SK-N-SH treated with all-trans-retinoic acid at 6 μM for 48 hours (cell line): ENCODE data around the gene ZBTB4.

Experiments
- ATAC-seq: fragments of 200-7000 bp; cut with Tn5 transposase; 3 replicates; pipeline ENCODE4 v1.9.1; 2020; ENCODE audit warnings: mild to moderate bottlenecking, moderate library complexity
- ARNTL ChIP-seq: fragments of 450-650 bp; formaldehyde crosslinking; IDR thresholded peaks from 2 replicates; pipeline ENCODE4 v1.5.0; 2020; ENCODE audit warnings: low read depth, mild to moderate bottlenecking, moderate library complexity, borderline replicate concordance
- CREB5 ChIP-seq: fragments of 250-450 bp; sonication (Bioruptor Pico); IDR thresholded peaks from 2 replicates; pipeline ENCODE4 v1.5.1; 2020; ENCODE audit warnings: low read depth, mild to moderate bottlenecking, moderate library complexity
- CSDC2 ChIP-seq: fragments of 250-450 bp; sonication (Bioruptor Pico); IDR thresholded peaks from 2 replicates; pipeline ENCODE4 v1.5.0; 2020; ENCODE audit warnings: mild to moderate bottlenecking, moderate library complexity
- ESRRG ChIP-seq: fragments of 250-450 bp; sonication (Bioruptor Pico); IDR thresholded peaks from 2 replicates; pipeline ENCODE4 v1.6.1; 2021; ENCODE audit warnings: mild to moderate bottlenecking
- GLIS3 ChIP-seq: fragments of 250-450 bp; sonication (Bioruptor Pico); IDR thresholded peaks from 2 replicates; pipeline ENCODE4 v1.5.0; 2020; ENCODE audit warnings: mild to moderate bottlenecking, moderate library complexity
- ISL1 ChIP-seq: fragments of 250-450 bp; sonication (Bioruptor Pico); IDR thresholded peaks from 2 replicates; pipeline ENCODE4 v2.1.2; 2022; ENCODE audit warnings: mild to moderate bottlenecking, moderate library complexity
- OSR1 ChIP-seq: fragments of 250-450 bp; sonication (Bioruptor Pico); IDR thresholded peaks from 2 replicates; pipeline ENCODE4 v1.8.0; 2022; ENCODE audit warnings: moderate library complexity, mild to moderate bottlenecking, inconsistent platforms
- PPARA ChIP-seq: fragments of 250-450 bp; sonication (Bioruptor Pico); IDR thresholded peaks from 2 replicates; pipeline ENCODE4 v1.5.0; 2020; ENCODE audit warnings: mild to moderate bottlenecking, borderline replicate concordance
- RARB ChIP-seq: fragments of 250-450 bp; sonication (Bioruptor Pico); IDR thresholded peaks from 2 replicates; pipeline ENCODE4 v1.8.0; 2021; ENCODE audit warnings: mild to moderate bottlenecking, moderate library complexity
- SNAI2 ChIP-seq: fragments of 250-450 bp; sonication (Bioruptor Pico); IDR thresholded peaks from 2 replicates; pipeline ENCODE4 v1.5.0; 2020; ENCODE audit warnings: mild to moderate bottlenecking, moderate library complexity
- TCF4 ChIP-seq: fragments of 250-450 bp; sonication (Bioruptor Pico); IDR thresholded peaks from 2 replicates; pipeline ENCODE4 v1.8.0; 2021; ENCODE audit warnings: mild to moderate bottlenecking, moderate library complexity, borderline replicate concordance
- TOX ChIP-seq: fragments of 250-450 bp; sonication (Bioruptor Pico); IDR thresholded peaks from 2 replicates; pipeline ENCODE4 v1.8.0; 2021; ENCODE audit warnings: mild to moderate bottlenecking, moderate library complexity, borderline replicate concordance
- ZC3H10 ChIP-seq: fragments of 250-450 bp; sonication (Bioruptor Pico); IDR thresholded peaks from 2 replicates; pipeline ENCODE4 v1.5.1; 2021; ENCODE audit warnings: mild to moderate bottlenecking, moderate library complexity
- ZFP3 ChIP-seq: fragments of 250-450 bp; sonication (Bioruptor Pico); IDR thresholded peaks from 2 replicates; pipeline ENCODE4 v1.5.0; 2020; ENCODE audit warnings: mild to moderate bottlenecking, moderate library complexity
- ZFP30 ChIP-seq: fragments of 450-650 bp; formaldehyde crosslinking; IDR thresholded peaks from 2 replicates; pipeline ENCODE4 v1.5.0; 2022; ENCODE audit warnings: mild to moderate bottlenecking, moderate library complexity
- ZNF565 ChIP-seq: fragments of 450-650 bp; formaldehyde crosslinking; conservative IDR thresholded peaks from 2 replicates; pipeline ENCODE4 v1.5.0; 2020; ENCODE audit warnings: low read depth, mild to moderate bottlenecking, moderate library complexity
- ZNF70 ChIP-seq: fragments of 450-650 bp; formaldehyde crosslinking; IDR thresholded peaks from 2 replicates; pipeline ENCODE4 v1.5.0; 2020; ENCODE audit warnings: mild to moderate bottlenecking, moderate library complexity
- ZNF8 ChIP-seq: fragments of 450-650 bp; formaldehyde crosslinking; IDR thresholded peaks from 2 replicates; pipeline ENCODE4 v1.5.0; 2020; ENCODE audit warnings: mild to moderate bottlenecking, moderate library complexity
- TF ChIP-seq, protein P1 (sequence below): fragments of 250-450 bp; sonication (Bioruptor Pico); IDR thresholded peaks from 2 replicates; pipeline ENCODE4 v1.8.0; 2020; ENCODE audit warnings: mild to moderate bottlenecking, moderate library complexity, borderline replicate concordance
- TF ChIP-seq, protein P2 (sequence below): fragments of 250-450 bp; sonication (Bioruptor Pico); IDR thresholded peaks from 2 replicates; pipeline ENCODE4 v1.8.0; 2021; ENCODE audit warnings: low read depth, mild to moderate bottlenecking, moderate library complexity, borderline replicate concordance

Gene ZBTB4

GRCh38 chr17:7448461-7448860 is 31.0 kb downstream of the ZBTB4 start (continued):
- TF ChIP-seq PPARA (CRISPR knock-in tag) = no peak
- no peak for TF ChIP-seq OSR1 (CRISPR knock-in tag)
- TF ChIP-seq ISL1 (CRISPR knock-in tag) = no peak
- no peak for TF ChIP-seq CREB5 (CRISPR knock-in tag)
- TF ChIP-seq ESRRG (CRISPR knock-in tag) = no peak

GRCh38 chr17:7445619-7445968 is 33.8 kb downstream of the ZBTB4 start:
- ATAC-seq = peak; percentile 61
- TF ChIP-seq ISL1 (CRISPR knock-in tag) (no peak), ZNF565 (CRISPR knock-in tag) (no peak), ESRRG (CRISPR knock-in tag) (no peak), ARNTL (CRISPR knock-in tag) (no peak), ZFP3 (CRISPR knock-in tag) (no peak), CREB5 (CRISPR knock-in tag) (no peak), OSR1 (CRISPR knock-in tag) (no peak), ZNF8 (CRISPR knock-in tag) (no peak), CSDC2 (CRISPR knock-in tag) (no peak), TOX (CRISPR knock-in tag) (no peak), RARB (CRISPR knock-in tag) (no peak), ZNF70 (CRISPR knock-in tag) (no peak), PPARA (CRISPR knock-in tag) (no peak)
- TF ChIP-seq, protein P1, sequence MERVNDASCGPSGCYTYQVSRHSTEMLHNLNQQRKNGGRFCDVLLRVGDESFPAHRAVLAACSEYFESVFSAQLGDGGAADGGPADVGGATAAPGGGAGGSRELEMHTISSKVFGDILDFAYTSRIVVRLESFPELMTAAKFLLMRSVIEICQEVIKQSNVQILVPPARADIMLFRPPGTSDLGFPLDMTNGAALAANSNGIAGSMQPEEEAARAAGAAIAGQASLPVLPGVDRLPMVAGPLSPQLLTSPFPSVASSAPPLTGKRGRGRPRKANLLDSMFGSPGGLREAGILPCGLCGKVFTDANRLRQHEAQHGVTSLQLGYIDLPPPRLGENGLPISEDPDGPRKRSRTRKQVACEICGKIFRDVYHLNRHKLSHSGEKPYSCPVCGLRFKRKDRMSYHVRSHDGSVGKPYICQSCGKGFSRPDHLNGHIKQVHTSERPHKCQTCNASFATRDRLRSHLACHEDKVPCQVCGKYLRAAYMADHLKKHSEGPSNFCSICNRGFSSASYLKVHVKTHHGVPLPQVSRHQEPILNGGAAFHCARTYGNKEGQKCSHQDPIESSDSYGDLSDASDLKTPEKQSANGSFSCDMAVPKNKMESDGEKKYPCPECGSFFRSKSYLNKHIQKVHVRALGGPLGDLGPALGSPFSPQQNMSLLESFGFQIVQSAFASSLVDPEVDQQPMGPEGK (CRISPR knock-in tag) = no peak
- TF ChIP-seq, protein P2, sequence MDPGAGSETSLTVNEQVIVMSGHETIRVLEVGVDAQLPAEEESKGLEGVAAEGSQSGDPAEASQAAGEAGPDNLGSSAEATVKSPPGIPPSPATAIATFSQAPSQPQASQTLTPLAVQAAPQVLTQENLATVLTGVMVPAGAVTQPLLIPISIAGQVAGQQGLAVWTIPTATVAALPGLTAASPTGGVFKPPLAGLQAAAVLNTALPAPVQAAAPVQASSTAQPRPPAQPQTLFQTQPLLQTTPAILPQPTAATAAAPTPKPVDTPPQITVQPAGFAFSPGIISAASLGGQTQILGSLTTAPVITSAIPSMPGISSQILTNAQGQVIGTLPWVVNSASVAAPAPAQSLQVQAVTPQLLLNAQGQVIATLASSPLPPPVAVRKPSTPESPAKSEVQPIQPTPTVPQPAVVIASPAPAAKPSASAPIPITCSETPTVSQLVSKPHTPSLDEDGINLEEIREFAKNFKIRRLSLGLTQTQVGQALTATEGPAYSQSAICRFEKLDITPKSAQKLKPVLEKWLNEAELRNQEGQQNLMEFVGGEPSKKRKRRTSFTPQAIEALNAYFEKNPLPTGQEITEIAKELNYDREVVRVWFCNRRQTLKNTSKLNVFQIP (CRISPR knock-in tag) = no peak

- no peak for TF ChIP-seq GLIS3 (CRISPR knock-in tag)
- TF ChIP-seq OSR1 (CRISPR knock-in tag) = no peak
- no peak for TF ChIP-seq PPARA (CRISPR knock-in tag)
- TF ChIP-seq, protein P2 (CRISPR knock-in tag) = no peak
- TF ChIP-seq ZFP3 (CRISPR knock-in tag) = no peak
- no peak for TF ChIP-seq CREB5 (CRISPR knock-in tag)
- no peak for TF ChIP-seq ARNTL (CRISPR knock-in tag)
- no peak for TF ChIP-seq ESRRG (CRISPR knock-in tag)
- no peak for TF ChIP-seq ZFP30 (CRISPR knock-in tag)
- TF ChIP-seq ZNF8 (CRISPR knock-in tag) = no peak
- no peak for TF ChIP-seq SNAI2 (CRISPR knock-in tag)
- no peak for TF ChIP-seq TCF4 (CRISPR knock-in tag)
- no peak for TF ChIP-seq TOX (CRISPR knock-in tag)
- TF ChIP-seq ZC3H10 (CRISPR knock-in tag) = no peak
- ATAC-seq = peak; percentile 69
Measured at GRCh38 chr17:7444682-7445618, 34.5 kb downstream of the ZBTB4 start, which contains the start of gene CHRNB1. Gene CHRNB1, plus strand, starts transcription at chr17:7445061. Its CDS starts 67 bp downstream, at chr17:7445128.
